GM21360 (cell line): Measurements from ENCODE around the gene POLR2J3.
"Not testable (repeated sequence)": the region's sequence is repeated elsewhere in the genome, so short reads cannot be mapped to it uniquely, and the experiment has no call there.

Experiments used
- ATAC-seq: cut with Tn5 transposase; IDR thresholded peaks from one replicate; pipeline ENCODE4 v1.9.1; 2021; ENCODE audit warnings: mild to moderate bottlenecking, moderate library complexity; ENCODE audit not compliant: unreplicated experiment

POLR2J3 gene

GRCh38 chr7:102589857-102590256 is 17.5 kb upstream of the POLR2J3 start:
- ATAC-seq: peak; percentile 52

DNA sequence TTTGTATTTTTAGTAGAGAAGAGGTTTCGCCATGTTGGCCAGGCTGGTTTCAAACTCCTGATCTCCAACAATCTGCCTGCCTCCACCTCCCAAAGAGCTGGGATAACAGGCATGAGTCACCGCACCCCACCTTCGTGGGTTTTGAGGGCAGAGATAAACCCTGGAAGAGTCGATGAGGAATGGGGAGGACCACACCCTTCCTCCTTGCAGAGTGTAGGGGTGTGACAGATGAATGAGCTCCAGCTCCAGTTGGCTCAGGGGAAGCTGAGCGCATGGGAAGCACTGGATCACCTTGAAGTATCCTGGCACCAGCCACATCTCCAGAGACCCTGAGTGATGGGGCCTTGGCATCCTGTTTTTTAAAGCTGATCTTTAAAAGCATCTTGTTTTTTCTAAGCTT is 11.1 kb upstream of the POLR2J3 start:
- ATAC-seq: not testable (repeated sequence)

- ATAC-seq: not testable (repeated sequence)
These were observed 9.3 kb upstream of the POLR2J3 start for GRCh38 chr7:102581722-102582121.

GRCh38 chr7:102578486-102578885 is 6.1 kb upstream of the POLR2J3 start:
- ATAC-seq: not testable (repeated sequence)

DNA sequence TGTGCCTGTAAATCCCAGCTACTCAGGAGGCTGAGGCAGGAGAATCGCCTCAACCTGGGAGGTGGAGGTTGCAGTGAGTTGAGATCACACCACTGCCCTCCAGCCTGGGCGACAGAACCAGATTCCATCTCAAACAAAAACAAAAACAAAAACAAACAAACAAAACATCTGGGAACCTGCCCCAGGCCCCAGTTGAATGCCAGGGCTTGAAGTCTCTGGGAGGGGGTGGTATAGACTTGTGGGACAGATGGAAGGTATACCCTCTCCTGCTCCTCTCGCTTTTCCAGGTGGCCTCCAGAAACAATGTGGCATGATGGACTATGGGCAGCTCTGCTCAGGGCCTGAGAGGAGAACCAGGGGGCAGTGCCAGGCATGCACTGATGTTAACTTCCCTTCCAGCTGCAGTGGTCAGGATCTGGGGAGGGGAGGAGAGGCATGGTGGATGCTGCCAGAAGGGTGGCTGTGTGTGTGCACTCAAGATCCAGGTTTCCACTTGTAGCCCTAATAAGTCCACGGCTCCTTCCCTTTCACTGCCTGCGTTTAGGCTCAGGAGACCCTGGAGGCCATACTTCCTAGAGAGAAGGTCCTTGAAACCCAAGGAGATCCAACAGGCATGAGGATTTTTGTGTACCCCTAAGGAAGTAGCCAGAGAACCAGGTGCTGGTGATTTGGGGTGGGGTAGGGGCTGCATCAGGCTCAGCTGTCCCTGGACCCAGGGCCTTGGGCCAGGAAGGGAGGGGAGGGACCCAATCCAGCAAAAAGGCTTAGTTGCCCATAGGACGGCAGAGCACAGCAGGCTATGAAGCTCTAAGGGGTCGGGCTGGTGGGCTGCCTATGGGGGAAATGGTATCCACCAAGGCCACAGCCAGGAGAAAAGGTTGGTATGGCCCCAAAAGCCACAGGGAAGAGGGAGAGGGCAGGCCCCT is 5.2 kb upstream of the POLR2J3 start:
- not testable (repeated sequence) for ATAC-seq

DNA sequence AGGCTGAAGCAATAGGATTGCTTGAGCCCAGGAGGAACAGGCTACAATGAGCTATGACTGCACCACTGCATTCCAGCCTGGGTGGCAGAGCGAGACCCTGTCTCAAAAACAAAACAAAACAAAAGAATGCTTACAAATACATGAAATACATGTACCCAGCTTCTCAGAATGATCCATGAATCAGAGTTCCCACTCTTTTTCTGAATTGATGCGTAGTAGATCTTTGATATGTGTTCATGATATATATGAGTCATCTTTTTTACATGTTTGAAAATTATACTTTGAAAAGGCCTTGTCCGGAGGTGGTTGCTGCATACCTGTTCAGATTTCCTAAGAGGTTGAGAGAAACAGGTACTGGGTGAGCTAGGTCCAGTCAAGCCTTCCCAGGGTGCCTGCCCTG is 4.0 kb upstream of the POLR2J3 start:
- ATAC-seq: not testable (repeated sequence)

DNA sequence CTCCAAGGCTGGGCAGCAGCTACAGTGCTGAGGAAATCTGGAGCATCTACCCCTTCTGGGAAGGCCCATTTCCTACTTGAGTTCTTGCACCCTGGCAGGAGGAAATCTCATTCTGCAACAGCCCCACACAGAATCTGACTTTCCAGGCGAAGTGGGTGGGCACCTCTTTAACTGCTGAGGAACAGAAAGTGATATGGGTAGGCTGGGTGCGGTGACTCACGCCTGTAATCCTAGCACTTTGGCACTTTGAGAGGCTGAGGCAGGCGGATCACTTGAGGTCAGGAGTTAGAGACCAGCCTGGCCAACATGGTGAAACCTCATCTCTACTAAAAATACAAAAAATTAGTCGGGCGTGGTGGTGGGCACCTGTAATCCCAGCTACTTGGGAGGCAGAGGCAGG is 2.2 kb upstream of the POLR2J3 start:
- ATAC-seq: not testable (repeated sequence)

DNA sequence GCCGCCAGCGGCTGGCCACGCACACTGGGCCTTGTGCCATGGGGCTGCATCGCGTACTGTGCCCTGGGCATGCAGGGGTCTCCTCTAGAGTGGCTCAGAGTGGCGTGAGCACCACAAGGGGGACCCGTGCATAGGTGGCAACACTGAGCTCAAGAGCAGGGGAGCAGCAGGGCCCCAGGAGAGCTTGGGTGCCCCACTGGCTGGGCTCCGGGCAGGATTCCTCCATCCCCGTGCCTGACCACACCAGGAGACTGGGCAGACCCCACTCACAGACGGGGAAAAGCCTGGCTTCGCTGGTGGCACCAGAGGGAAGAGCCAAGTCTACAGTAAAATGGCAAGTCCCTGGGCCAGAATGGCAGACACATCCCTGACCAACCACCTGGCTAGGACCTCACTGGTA is 3.8 kb downstream of the POLR2J3 start:
- not testable (repeated sequence) for ATAC-seq

DNA sequence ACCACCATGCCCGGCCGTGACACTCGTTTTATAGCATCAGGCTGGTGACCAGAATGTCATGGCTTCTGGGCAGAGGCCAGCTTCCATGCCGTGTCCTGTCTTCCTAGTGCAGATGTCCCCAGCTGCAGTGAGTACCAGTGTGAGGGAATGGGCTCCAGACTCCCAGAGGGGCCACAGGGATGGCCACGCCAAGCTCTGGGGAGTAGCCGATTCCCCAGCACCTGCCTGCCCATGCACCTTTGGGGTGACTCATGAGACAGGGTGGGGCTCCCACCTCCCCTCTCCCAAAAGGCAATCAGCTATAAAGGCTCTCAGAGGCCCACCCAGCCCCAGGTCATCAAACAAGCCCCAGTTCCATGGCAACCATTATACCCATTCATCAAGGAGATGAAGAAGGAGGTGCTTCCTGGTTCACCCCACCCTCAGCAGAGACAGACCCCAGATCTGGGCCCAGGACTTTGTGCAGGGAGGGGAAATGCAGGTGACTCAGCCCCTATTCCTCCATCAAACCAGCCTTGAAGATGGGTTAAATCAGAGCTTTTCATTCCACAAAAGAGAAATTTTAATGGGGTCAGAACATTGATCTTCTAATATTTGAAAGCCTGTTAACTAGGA is 21.5 kb downstream of the POLR2J3 start, which contains the start of gene SPDYE2:
TSS of gene SPDYE2 (plus strand) at position 419 of the 615 bp plus-strand sequence. CDS start 2,030 bp downstream, outside the sequence.
- not testable (repeated sequence) for ATAC-seq

- peak; percentile 74 for ATAC-seq
These were observed 26.0 kb downstream of the POLR2J3 start for GRCh38 chr7:102546353-102546752.

- not testable (repeated sequence) for ATAC-seq
These were observed 27.1 kb downstream of the POLR2J3 start for GRCh38 chr7:102545288-102545687.

- not testable (repeated sequence) for ATAC-seq
These were observed 28.0 kb downstream of the POLR2J3 start for GRCh38 chr7:102544372-102544771.

- not testable (repeated sequence) for ATAC-seq
These were observed 28.8 kb downstream of the POLR2J3 start, which contains the start of gene UPK3BL2 for GRCh38 chr7:102543596-102543995. Gene UPK3BL2 (minus strand): TSS chr7:102543696. CDS start chr7:102543636, 60 bp downstream.

GRCh38 chr7:102542771-102543170 is 29.6 kb downstream of the POLR2J3 start:
- not testable (repeated sequence) for ATAC-seq

DNA sequence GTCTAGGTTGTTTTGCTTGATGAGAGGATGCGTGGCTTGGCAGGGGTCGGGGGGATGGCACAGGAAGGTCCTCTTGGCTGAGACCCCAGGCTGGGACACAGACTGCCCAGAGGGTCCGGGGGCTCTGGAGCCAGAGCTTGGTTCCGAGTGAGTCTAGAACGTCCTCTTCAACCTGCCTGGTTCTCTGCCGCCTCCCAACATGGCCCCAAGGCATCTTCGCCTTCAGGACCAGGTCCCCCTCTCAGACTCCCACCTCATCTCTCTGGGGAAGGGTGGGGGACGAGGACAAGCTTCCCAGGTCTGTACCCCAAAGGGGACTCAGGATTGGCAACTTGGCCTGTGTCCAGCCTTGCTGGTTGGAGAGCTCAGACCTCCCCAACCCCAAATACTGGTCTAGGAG is 30.3 kb downstream of the POLR2J3 start:
- ATAC-seq: not testable (repeated sequence)

- ATAC-seq: not testable (repeated sequence)
These were observed 31.8 kb downstream of the POLR2J3 start for GRCh38 chr7:102540604-102541003.

- ATAC-seq: not testable (repeated sequence)
These were observed 37.2 kb downstream of the POLR2J3 start for GRCh38 chr7:102535062-102535615.

DNA sequence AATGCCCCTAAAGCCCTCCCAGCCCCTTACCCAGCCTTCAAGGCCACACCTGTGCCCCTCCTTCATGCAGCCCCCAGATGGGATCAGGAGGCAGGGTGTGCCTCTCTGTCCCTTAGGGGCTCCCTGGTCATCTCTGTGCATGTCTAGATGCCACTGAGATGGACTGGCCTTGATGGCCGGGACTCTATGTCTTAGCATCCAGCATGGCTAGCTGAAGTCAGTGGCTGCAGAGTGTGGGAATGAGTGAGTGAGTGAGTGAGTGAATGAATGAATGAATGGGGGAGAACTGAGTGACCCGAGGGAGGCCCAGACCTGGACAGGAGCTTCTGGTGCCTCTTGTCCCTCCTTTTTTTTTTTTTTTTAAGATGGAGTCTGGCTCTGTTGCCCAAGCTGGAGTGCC is 40.3 kb downstream of the POLR2J3 start:
- not testable (repeated sequence) for ATAC-seq

DNA sequence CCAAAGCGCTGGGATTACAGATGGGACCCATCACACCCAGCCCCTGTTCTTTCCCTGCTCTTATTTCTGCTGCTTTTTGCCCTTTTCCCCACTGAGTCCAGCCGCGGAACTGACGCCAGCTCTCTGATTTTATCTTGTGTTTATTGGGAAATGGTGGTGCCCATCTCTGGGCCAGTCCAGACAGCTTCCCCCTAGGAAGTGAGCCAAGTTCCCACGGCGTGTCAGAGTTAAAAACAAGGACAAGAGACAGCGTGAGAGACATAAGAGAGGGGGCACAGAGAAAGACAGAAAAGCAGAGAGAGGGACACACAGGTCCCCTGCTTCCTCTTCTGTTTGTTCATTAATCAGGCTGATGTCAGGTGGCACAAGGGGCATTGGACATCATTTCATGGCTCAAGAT is 40.8 kb downstream of the POLR2J3 start:
- ATAC-seq: not testable (repeated sequence)

GRCh38 chr7:102527822-102528793 is 44.3 kb downstream of the POLR2J3 start:
- not testable (repeated sequence) for ATAC-seq
